AG04449 (cell line): ENCODE data around the gene GPR55.

Source experiments
- CTCF ChIA-PET: fragments of 350-600 bp; formaldehyde crosslinking; extraction: SDS; loops from one replicate; lab custom pipeline; 2021; ENCODE audit warnings: antibody characterized with exemption; lab: Yijun Ruan, JAX
- POLR2A ChIA-PET: fragments of 400-600, 350-600 bp; formaldehyde crosslinking; extraction: SDS; loops from one replicate; lab custom pipeline; 2020; ENCODE audit warnings: antibody characterized with exemption, inconsistent platforms; lab: Yijun Ruan, JAX
- DNase-seq: peaks from one replicate; pipeline ENCODE4 v3.0.0-alpha.2; 2010; ENCODE audit warnings: low read depth, low spot score
- H3K4me3 ChIP-seq: 2 replicates; pipeline ENCODE4 v1.5.1; 2011; ENCODE audit warnings: low read depth, mild to moderate bottlenecking, control low read depth, low read length
- TF ChIP-seq, protein P1 (sequence below): IDR thresholded peaks from one replicate; pipeline ENCODE4 v1.5.1; 2011; ENCODE audit warnings: mild to moderate bottlenecking, moderate library complexity, low read length, control low read depth, inconsistent platforms; ENCODE audit not compliant: insufficient read depth; ENCODE audit errors: missing control alignments

GPR55 gene

DNA sequence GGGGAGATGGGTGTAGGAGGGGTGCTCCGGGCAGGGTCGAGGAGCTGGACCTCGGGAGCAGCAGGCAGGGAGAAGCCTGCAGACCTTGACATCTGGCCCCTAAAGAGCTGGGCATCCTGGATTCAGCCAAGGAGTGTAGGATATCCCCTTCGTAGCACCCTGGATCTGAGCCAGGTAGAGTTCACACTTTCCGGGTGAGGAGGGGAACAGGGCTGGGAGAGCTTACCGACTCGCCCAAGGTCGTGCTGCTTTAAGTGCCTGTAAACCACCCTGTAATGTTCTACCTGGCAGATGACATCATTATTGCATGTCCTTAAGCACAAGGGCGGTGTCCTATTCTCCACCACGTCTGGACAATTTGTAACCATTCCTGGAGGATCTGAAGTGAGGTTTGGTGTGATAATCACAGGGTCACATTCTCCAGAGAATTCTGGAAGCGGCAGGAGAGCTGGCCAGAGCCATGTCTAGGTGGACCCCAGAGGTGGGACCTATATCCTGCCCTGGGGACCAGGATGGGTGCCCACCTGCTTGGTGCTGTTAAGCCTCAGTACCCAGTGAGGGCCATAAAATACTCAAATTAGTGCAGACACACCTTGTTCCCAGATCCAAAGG, 45.7 kb downstream of the GPR55 start:
- DNase-seq, result no peak
- H3K4me3 ChIP-seq, result no peak overlapping the region
- CTCF ChIA-PET, result interaction anchor here (1.5 to 2.4 kb wide), 2 partner anchors 15 to 30 kb away, joined by 5 to 14 read pairs; partner anchors contain the start of gene ITM2C
- TF ChIP-seq, protein P1, sequence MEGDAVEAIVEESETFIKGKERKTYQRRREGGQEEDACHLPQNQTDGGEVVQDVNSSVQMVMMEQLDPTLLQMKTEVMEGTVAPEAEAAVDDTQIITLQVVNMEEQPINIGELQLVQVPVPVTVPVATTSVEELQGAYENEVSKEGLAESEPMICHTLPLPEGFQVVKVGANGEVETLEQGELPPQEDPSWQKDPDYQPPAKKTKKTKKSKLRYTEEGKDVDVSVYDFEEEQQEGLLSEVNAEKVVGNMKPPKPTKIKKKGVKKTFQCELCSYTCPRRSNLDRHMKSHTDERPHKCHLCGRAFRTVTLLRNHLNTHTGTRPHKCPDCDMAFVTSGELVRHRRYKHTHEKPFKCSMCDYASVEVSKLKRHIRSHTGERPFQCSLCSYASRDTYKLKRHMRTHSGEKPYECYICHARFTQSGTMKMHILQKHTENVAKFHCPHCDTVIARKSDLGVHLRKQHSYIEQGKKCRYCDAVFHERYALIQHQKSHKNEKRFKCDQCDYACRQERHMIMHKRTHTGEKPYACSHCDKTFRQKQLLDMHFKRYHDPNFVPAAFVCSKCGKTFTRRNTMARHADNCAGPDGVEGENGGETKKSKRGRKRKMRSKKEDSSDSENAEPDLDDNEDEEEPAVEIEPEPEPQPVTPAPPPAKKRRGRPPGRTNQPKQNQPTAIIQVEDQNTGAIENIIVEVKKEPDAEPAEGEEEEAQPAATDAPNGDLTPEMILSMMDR, result no peak
- POLR2A ChIA-PET, result no interaction called here

DNA sequence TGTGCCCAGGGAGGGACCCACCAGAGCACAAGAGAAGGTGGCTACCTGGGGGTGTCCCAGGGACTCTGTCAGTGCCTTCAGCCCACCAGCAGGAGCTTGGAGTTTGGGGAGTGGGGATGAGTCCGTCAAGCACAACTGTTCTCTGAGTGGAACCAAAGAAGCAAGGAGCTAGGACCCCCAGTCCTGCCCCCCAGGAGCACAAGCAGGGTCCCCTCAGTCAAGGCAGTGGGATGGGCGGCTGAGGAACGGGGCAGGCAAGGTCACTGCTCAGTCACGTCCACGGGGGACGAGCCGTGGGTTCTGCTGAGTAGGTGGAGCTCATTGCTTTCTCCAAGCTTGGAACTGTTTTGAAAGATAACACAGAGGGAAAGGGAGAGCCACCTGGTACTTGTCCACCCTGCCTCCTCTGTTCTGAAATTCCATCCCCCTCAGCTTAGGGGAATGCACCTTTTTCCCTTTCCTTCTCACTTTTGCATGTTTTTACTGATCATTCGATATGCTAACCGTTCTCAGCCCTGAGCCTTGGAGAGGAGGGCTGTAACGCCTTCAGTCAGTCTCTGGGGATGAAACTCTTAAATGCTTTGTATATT, 46.3 kb downstream of the GPR55 start:
- TF ChIP-seq, protein P1, result no peak
- no peak for DNase-seq
- H3K4me3 ChIP-seq, result no peak overlapping the region
- ChIA-PET CTCF (interaction anchor here (1.1 to 2.4 kb wide), 3 partner anchors 9 to 30 kb away, joined by 3 to 14 read pairs (median 5); partner anchors contain the start of gene ITM2C), POLR2A (no interaction called here)

DNA sequence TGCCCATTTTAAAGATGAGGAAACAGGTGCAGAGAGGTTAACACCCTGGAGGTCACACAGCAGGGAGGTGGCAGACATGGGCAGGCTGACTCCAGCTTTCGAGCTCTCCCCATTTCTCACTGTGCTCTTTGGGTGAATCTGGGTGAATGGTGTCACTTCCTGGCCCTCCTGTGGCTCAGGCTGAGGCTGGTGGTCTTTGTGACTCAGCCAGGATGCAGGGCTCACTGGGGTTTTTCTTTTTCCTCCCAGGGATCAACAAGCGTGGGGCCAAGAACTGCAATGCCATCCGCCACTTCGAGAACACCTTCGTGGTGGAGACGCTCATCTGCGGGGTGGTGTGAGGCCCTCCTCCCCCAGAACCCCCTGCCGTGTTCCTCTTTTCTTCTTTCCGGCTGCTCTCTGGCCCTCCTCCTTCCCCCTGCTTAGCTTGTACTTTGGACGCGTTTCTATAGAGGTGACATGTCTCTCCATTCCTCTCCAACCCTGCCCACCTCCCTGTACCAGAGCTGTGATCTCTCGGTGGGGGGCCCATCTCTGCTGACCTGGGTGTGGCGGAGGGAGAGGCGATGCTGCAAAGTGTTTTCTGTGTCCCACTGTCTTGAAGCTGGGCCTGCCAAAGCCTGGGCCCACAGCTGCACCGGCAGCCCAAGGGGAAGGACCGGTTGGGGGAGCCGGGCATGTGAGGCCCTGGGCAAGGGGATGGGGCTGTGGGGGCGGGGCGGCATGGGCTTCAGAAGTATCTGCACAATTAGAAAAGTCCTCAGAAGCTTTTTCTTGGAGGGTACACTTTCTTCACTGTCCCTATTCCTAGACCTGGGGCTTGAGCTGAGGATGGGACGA, 47.1 kb downstream of the GPR55 start:
- TF ChIP-seq, protein P1, result no peak
- no peak for DNase-seq
- POLR2A ChIA-PET, result no interaction called here
- CTCF ChIA-PET, result interaction anchor here (1.1 to 2.4 kb wide), 3 partner anchors 8 to 29 kb away, joined by 3 to 14 read pairs (median 5); partner anchors contain the start of gene ITM2C
- no peak overlapping the region for H3K4me3 ChIP-seq

DNA sequence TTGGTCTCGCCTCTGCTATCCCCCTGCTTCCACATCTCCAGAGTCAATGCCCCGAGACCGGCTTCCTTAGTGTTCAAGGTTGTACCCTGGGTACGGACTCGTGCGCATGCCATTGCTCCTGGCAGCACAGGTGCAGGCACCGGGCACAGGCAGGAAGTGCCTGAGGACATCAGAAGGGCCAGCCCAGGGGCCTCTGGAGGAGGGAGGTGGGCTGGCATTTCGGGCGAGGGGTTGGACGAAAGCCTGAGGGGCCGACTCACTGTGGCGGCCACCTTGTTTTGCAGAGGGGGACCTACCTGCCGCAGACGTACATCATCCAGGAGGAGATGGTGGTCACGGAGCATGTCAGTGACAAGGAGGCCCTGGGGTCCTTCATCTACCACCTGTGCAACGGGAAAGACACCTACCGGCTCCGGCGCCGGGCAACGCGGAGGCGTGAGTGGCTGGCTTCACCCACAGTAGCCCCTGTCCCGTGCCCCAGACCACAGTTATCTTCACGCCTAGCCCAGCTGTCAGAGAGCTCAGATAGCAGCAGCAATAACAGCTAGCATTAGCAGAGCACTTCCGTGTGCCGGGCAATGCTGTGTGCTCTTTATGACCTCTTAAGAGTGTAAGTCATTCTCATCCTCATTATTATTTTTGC, 47.8 kb downstream of the GPR55 start:
- H3K4me3 ChIP-seq, result no peak overlapping the region
- no peak for DNase-seq
- POLR2A ChIA-PET, result no interaction called here
- TF ChIP-seq, protein P1, result no peak
- CTCF ChIA-PET, result interaction anchor here (1.1 kb wide), 1 partner anchor 8 kb away, joined by 3 read pairs; no protein-coding TSS in a partner anchor

GRCh38 chr2:230875347-230876315, 49.4 kb downstream of the GPR55 start:
- TF ChIP-seq, protein P1, result no peak
- POLR2A ChIA-PET, result no interaction called here
- no peak for DNase-seq
- no peak overlapping the region for H3K4me3 ChIP-seq
- CTCF ChIA-PET, result no interaction called here
